ENCODE measurements around the gene PHPT1.

Gene PHPT1

GRCh38 chr9:136831002-136831719 lies 18.0 kb upstream of the PHPT1 start:
- TF ChIP-seq TEAD4 (IDR thresholded peaks at IDR 0.05) (no peak), USF1 (IDR thresholded peaks at IDR 0.05) (no peak), CREB1 (IDR thresholded peaks at IDR 0.05; ENCODE audit: low read depth) (no peak), TAF1 (IDR thresholded peaks at IDR 0.05; ENCODE audit: low read depth) (no peak), MAX (IDR thresholded peaks at IDR 0.05) (no peak), ZBTB7A (IDR thresholded peaks at IDR 0.05; ENCODE audit: low read depth) (no peak), FOXM1 (IDR thresholded peaks at IDR 0.05; ENCODE audit: borderline replicate concordance, low read depth) (no peak), EGR1 (IDR thresholded peaks at IDR 0.05) (no peak), NFIC (IDR thresholded peaks at IDR 0.05) (no peak), TCF12 (IDR thresholded peaks at IDR 0.05; ENCODE audit: low read depth) (no peak), REST (IDR thresholded peaks at IDR 0.05; ENCODE audit: low read depth) (no peak), EP300 (IDR thresholded peaks at IDR 0.05; ENCODE audit: borderline replicate concordance) (no peak), RAD21 (IDR thresholded peaks at IDR 0.05; ENCODE audit: low read depth) (no peak), CEBPB (IDR thresholded peaks at IDR 0.05) (no peak), YY1 (IDR thresholded peaks at IDR 0.05; ENCODE audit: low read depth) (no peak)

- no peak for TF ChIP-seq CEBPB (IDR thresholded peaks at IDR 0.05)
- TF ChIP-seq YY1 (IDR thresholded peaks at IDR 0.05; ENCODE audit: low read depth), result no peak
- TF ChIP-seq RAD21 (IDR thresholded peaks at IDR 0.05; ENCODE audit: low read depth), result no peak
- TF ChIP-seq TCF12 (IDR thresholded peaks at IDR 0.05; ENCODE audit: low read depth), result no peak
- TF ChIP-seq TEAD4 (IDR thresholded peaks at IDR 0.05), result no peak
- no peak for TF ChIP-seq ZBTB7A (IDR thresholded peaks at IDR 0.05; ENCODE audit: low read depth)
- TF ChIP-seq USF1 (IDR thresholded peaks at IDR 0.05), result no peak
- TF ChIP-seq NFIC (IDR thresholded peaks at IDR 0.05), result no peak
- TF ChIP-seq CREB1 (IDR thresholded peaks at IDR 0.05; ENCODE audit: low read depth), result no peak
- no peak for TF ChIP-seq TAF1 (IDR thresholded peaks at IDR 0.05; ENCODE audit: low read depth)
- no peak for TF ChIP-seq EGR1 (IDR thresholded peaks at IDR 0.05)
- no peak for TF ChIP-seq EP300 (IDR thresholded peaks at IDR 0.05; ENCODE audit: borderline replicate concordance)
- TF ChIP-seq REST (IDR thresholded peaks at IDR 0.05; ENCODE audit: low read depth), result no peak
- no peak for TF ChIP-seq MAX (IDR thresholded peaks at IDR 0.05)
- no peak for TF ChIP-seq FOXM1 (IDR thresholded peaks at IDR 0.05; ENCODE audit: borderline replicate concordance, low read depth)
These were observed 17.5 kb upstream of the PHPT1 start for GRCh38 chr9:136831720-136832104.

- TF ChIP-seq REST (IDR thresholded peaks at IDR 0.05; ENCODE audit: low read depth) (no peak), MAX (IDR thresholded peaks at IDR 0.05) (no peak), USF1 (IDR thresholded peaks at IDR 0.05) (no peak), FOXM1 (IDR thresholded peaks at IDR 0.05; ENCODE audit: borderline replicate concordance, low read depth) (no peak)
These were observed 16.6 kb upstream of the PHPT1 start for GRCh38 chr9:136832581-136832980.

Data from Ishikawa (cell line).